ENCODE results near the gene ZNF835. TPM values are rescaled to one million over a fixed set of nuclear protein-coding genes. Genes with fewer than 3 reads are reported as not detected.

The ZNF835 gene
- total and polyA plus RNA-seq, 10 donors = 0.70 to 6.8 (median 3.7) TPM

- Histone ChIP-seq H3K4me1 (peaks cover 0 to 5% (median 0%) of the 10 kb centered on the region in 6 donors), H3K9me3 (peaks cover 0 to 98% (median 78%) of the 10 kb centered on the region in 8 donors), H3K27me3 (replicated peaks in 1 of 7) (no peaks in the 10 kb centered on the region), H3K4me3 (no peak overlapping the region), H3K36me3 (peaks cover 0 to 33% (median 17%) of the 10 kb centered on the region in 6 donors), H3K27ac (no peak overlapping the region)
- intact Hi-C loops (cut with DNase I; ENCODE audit: low total_unique reads) = no loop called here
- 91 to 95% (median 92%) methylated on average over 29 to 43 of the region's 43 CpGs for WGBS, 5 donors
- TF ChIP-seq POLR2A (IDR thresholded peaks at IDR 0.05) (no peak), CTCF (IDR thresholded peaks at IDR 0.05 in 8 of 11, conservative IDR thresholded peaks at IDR 0.05 in 3 of 11) (no peak), POLR2AphosphoS5 (IDR thresholded peaks at IDR 0.05) (no peak)
- no peak for DNase-seq
Measured at GRCh38 chr19:56664511-56664910, 7.0 kb downstream of the ZNF835 start.

GRCh38 chr19:56663931-56664500 lies 7.5 kb downstream of the ZNF835 start:
- DNase-seq = no peak
- intact Hi-C loops (cut with DNase I; ENCODE audit: low total_unique reads) = no loop called here
- Histone ChIP-seq H3K4me1 (peaks cover 0 to 5% (median 0%) of the 10 kb centered on the region in 6 donors), H3K36me3 (peaks cover 0 to 33% (median 17%) of the 10 kb centered on the region in 6 donors), H3K27ac (no peak overlapping the region), H3K9me3 (peaks cover 0 to 99% (median 79%) of the 10 kb centered on the region in 8 donors), H3K27me3 (replicated peaks in 1 of 7) (no peaks in the 10 kb centered on the region), H3K4me3 (no peak overlapping the region)
- TF ChIP-seq POLR2AphosphoS5 (IDR thresholded peaks at IDR 0.05) (peak in 2 of 3 donors; percentile 5 to 16), POLR2A (IDR thresholded peaks at IDR 0.05) (no peak), CTCF (IDR thresholded peaks at IDR 0.05 in 8 of 11, conservative IDR thresholded peaks at IDR 0.05 in 3 of 11) (no peak)
- WGBS, 5 donors = 91 to 96% (median 94%) methylated on average over 46 to 60 of the region's 60 CpGs

DNA sequence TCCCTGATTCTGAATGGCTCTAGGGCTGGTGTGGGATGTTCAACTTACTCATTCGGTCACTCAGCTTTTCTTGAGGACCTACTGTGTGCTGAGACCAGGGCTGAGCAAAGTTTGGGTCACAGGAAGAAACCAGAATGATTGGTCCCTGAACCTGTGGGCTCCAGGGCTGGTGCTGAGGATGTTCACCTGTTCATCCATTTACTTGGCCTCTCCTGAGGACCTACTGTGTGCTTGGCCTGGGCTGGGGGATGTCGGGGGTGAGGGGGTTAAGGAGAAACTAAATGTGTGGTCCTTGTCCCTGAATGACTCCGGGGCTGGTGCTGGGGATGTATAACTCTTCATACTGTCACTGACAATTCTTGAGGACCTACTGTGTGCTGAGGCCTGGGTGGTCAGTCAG lies 10.3 kb downstream of the ZNF835 start:
- intact Hi-C loops (cut with DNase I; ENCODE audit: low total_unique reads) = no loop called here
- 85 to 97% (median 92%) methylated on average over 3 of the region's 3 CpGs for WGBS, 5 donors
- H3K4me1 ChIP-seq = peaks cover 0 to 5% (median 0%) of the 10 kb centered on the region in 6 donors
- H3K27ac ChIP-seq = peak overlapping the region in 1 of 8 donors; percentile 1
- H3K27me3 ChIP-seq (replicated peaks in 1 of 7) = no peaks in the 10 kb centered on the region
- DNase-seq = no peak
- no peak for TF ChIP-seq POLR2A (IDR thresholded peaks at IDR 0.05)
- TF ChIP-seq POLR2AphosphoS5 (IDR thresholded peaks at IDR 0.05) = no peak
- no peak for TF ChIP-seq CTCF (IDR thresholded peaks at IDR 0.05 in 8 of 11, conservative IDR thresholded peaks at IDR 0.05 in 3 of 11)
- H3K4me3 ChIP-seq = no peak overlapping the region
- peaks cover 0 to 28% (median 17%) of the 10 kb centered on the region in 6 donors for H3K36me3 ChIP-seq
- H3K9me3 ChIP-seq = peaks cover 0 to 97% (median 76%) of the 10 kb centered on the region in 8 donors

DNA sequence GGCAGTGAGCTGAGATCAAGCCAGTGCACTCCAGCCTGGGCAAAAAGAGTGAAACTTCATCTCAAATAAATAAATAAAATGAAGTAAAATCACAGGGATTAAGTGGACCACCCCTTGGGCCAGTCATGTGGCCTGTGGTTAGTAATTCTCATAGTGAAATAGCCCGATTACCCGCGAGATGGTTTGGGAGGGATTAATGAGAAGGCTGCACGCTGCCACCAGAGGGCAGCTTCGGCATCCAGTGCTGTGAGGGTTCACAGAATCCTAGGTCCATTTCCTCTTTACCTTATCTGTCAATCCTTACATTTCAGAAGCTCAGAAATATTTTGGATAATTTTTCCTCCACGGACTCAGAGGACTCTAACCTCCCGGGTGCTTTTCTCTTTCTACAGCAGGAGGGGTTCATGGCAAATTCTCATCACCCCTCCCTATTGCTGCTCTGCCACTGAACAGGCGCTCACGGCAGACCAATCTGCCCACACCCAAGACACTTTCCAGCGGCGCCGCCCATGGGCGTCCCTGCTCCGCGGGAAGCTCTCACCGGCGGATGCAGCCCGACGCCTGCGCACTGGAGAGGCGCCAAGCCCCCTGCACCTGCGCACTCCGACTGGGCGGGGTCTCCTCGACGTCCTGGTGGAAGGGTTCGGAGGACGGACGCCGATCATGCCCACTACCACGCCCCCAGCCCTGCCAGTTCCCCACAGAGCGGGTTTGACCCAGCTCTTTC lies 11.0 kb downstream of the ZNF835 start:
- 16 to 34% (median 27%) methylated on average over 28 to 32 of the region's 32 CpGs for whole genome bisulfite sequencing, 5 donors
- Histone ChIP-seq H3K27me3 (replicated peaks in 1 of 7) (no peaks in the 10 kb centered on the region), H3K4me1 (peaks cover 0 to 5% (median 0%) of the 10 kb centered on the region in 6 donors), H3K27ac (peak overlapping the region in 1 of 8 donors; percentile 1), H3K9me3 (peaks cover 0 to 97% (median 77%) of the 10 kb centered on the region in 8 donors), H3K36me3 (peaks cover 0 to 28% (median 17%) of the 10 kb centered on the region in 6 donors), H3K4me3 (peak overlapping the region in 2 of 8 donors; percentile 20 to 47)
- intact Hi-C loops (cut with DNase I; ENCODE audit: low total_unique reads) = no loop called here
- no peak for DNase-seq
- peak in 2 of 3 donors; percentile 41 to 42 for TF ChIP-seq POLR2AphosphoS5 (IDR thresholded peaks at IDR 0.05)
- TF ChIP-seq CTCF (IDR thresholded peaks at IDR 0.05 in 8 of 11, conservative IDR thresholded peaks at IDR 0.05 in 3 of 11) = peak in 7 of 11 experiments; percentile 7 to 41 (median 28)
- TF ChIP-seq POLR2A (IDR thresholded peaks at IDR 0.05) = no peak
